CD14-positive monocyte (primary cell): Measurements from ENCODE around the gene CYSLTR2. TPM values are rescaled to one million over a fixed set of nuclear protein-coding genes. Genes with fewer than 3 reads are reported as not detected.

ENCODE experiments used
- DNase-seq, 3 donors: peaks; one replicate each; pipeline ENCODE4 v3.0.0-alpha.2; 2011 to 2022
- H2AFZ ChIP-seq: 2 replicates; pipeline ENCODE4 v1.6.0; 2012; ENCODE audit warnings: mild to moderate bottlenecking, low read depth, low read length, inconsistent platforms; ENCODE audit not compliant: insufficient read depth, poor library complexity, severe bottlenecking
- H3K27ac ChIP-seq, 2 donors: 1 replicate in 1 of 2; 2 replicates in 1 of 2; pipeline ENCODE4 v1.5.1; 2012 to 2013; ENCODE audit warnings: low read length in 2 of 2, control low read depth in 1 of 2, inconsistent platforms in 1 of 2, low read depth in 1 of 2, mild to moderate bottlenecking in 1 of 2
- H3K27me3 ChIP-seq, 2 donors: one replicate each; pipeline versions ENCODE4 v1.6.0 to v1.6.1; 2011 to 2013; ENCODE audit warnings: low read length in 2 of 2; ENCODE audit not compliant: control insufficient read depth in 2 of 2, insufficient read depth in 2 of 2
- H3K36me3 ChIP-seq, 2 donors: replicated peaks in 1 of 2; 1 replicate in 1 of 2; 2 replicates in 1 of 2; pipeline versions ENCODE4 v1.5.1 to v1.6.1; 2012 to 2013; ENCODE audit warnings: low read length in 2 of 2, control low read depth in 1 of 2, inconsistent platforms in 1 of 2, mild to moderate bottlenecking in 1 of 2; ENCODE audit not compliant: insufficient read depth in 2 of 2, control insufficient read depth in 1 of 2
- H3K4me1 ChIP-seq, 2 donors: 1 replicate in 1 of 2; 2 replicates in 1 of 2; pipeline versions ENCODE4 v1.5.1 to v1.6.1; 2012 to 2013; ENCODE audit warnings: low read length in 2 of 2, control low read depth in 1 of 2, inconsistent platforms in 1 of 2, mild to moderate bottlenecking in 1 of 2, moderate library complexity in 1 of 2; ENCODE audit not compliant: insufficient read depth in 2 of 2, control insufficient read depth in 1 of 2
- H3K4me2 ChIP-seq: replicated peaks from 2 replicates; pipeline ENCODE3; 2012; ENCODE audit warnings: low read length, moderate library complexity, mild to moderate bottlenecking; ENCODE audit not compliant: poor library complexity, severe bottlenecking; ENCODE audit errors: extremely low read depth
- H3K4me3 ChIP-seq, 3 experiments: fragments of 200-600 bp in 1 of 3; sonication (generic) in 1 of 3; replicated peaks in 1 of 3; 1 replicate in 2 of 3; 2 replicates in 1 of 3; pipeline ENCODE4 v1.5.1; 2011 to 2013; ENCODE audit warnings: low read length in 3 of 3, mild to moderate bottlenecking in 3 of 3, control low read depth in 2 of 3, low read depth in 2 of 3, inconsistent platforms in 1 of 3, moderate library complexity in 1 of 3
- H3K79me2 ChIP-seq: 2 replicates; pipeline ENCODE4 v1.6.0; 2012; ENCODE audit warnings: mild to moderate bottlenecking, control low read depth, inconsistent platforms, low read length, moderate library complexity; ENCODE audit not compliant: insufficient read depth
- H3K9ac ChIP-seq: 2 replicates; pipeline ENCODE4 v1.6.0; 2017; ENCODE audit warnings: low read length, mild to moderate bottlenecking; ENCODE audit not compliant: insufficient read depth, poor library complexity, severe bottlenecking
- H3K9me3 ChIP-seq, 2 donors: replicated peaks in 1 of 2; 1 replicate in 1 of 2; 2 replicates in 1 of 2; pipeline versions ENCODE4 v1.5.1 to v1.6.1; 2012 to 2013; ENCODE audit warnings: low read length in 2 of 2, control low read depth in 1 of 2; ENCODE audit not compliant: control insufficient read depth in 1 of 2, insufficient read depth in 1 of 2
- H4K20me1 ChIP-seq: 2 replicates; pipeline ENCODE4 v1.6.0; 2012; ENCODE audit warnings: mild to moderate bottlenecking, low read length, control low read depth, moderate library complexity; ENCODE audit not compliant: insufficient read depth
- H3K27ac Mint-ChIP-seq, 7 donors: one replicate each; pipeline ENCODE4 v1.8.0; 2020; ENCODE audit warnings: mild to moderate bottlenecking in 7 of 7, mixed read lengths in 7 of 7, moderate library complexity in 6 of 7, inconsistent platforms in 2 of 7
- H3K27me3 Mint-ChIP-seq, 3 donors: one replicate each; pipeline ENCODE4 v1.8.0; 2021 to 2022; ENCODE audit warnings: low read depth in 3 of 3, mild to moderate bottlenecking in 3 of 3, mixed read lengths in 3 of 3, moderate library complexity in 3 of 3, inconsistent platforms in 1 of 3
- H3K36me3 Mint-ChIP-seq, 2 donors: one replicate each; pipeline ENCODE4 v1.8.0; 2020; ENCODE audit warnings: mixed read lengths in 2 of 2, inconsistent platforms in 1 of 2, mild to moderate bottlenecking in 1 of 2
- H3K4me1 Mint-ChIP-seq: one replicate; pipeline ENCODE4 v1.8.0; 2020; ENCODE audit warnings: mild to moderate bottlenecking, mixed read lengths
- H3K4me3 Mint-ChIP-seq, 2 donors: one replicate each; pipeline ENCODE4 v1.8.0; 2020; ENCODE audit warnings: mild to moderate bottlenecking in 2 of 2, mixed read lengths in 2 of 2, moderate library complexity in 1 of 2
- H3K9me3 Mint-ChIP-seq, 7 donors: one replicate each; pipeline ENCODE4 v1.8.0; 2020 to 2022; ENCODE audit warnings: mixed read lengths in 7 of 7, mild to moderate bottlenecking in 6 of 7, moderate library complexity in 6 of 7, inconsistent platforms in 2 of 7
- WGBS: methylation state at CpG from one replicate; pipeline ENCODE4 v1.1.5; 2013; ENCODE audit warnings: missing lambda C conversion rate; ENCODE audit not compliant: insufficient coverage; 5-methylcytosine and 5-hydroxymethylcytosine counted together
- intact Hi-C, 2 donors: fragments of 100-400 bp; cut with micrococcal nuclease; formaldehyde crosslinking; loops; one replicate each; pipeline versions ENCODE4 v1.15.0 to v1.15.1; 2023
- polyA plus RNA-seq, 3 donors: library from polyadenylated mRNA; depleted of rRNA in 1 of 3; unstranded in 2 of 3; stranded (reverse) in 1 of 3; fragments of 300-500 nt in 2 of 3; fragments of >200 nt in 1 of 3; fragmentation: Illumina TruSeq in 2 of 3; gene quantifications; 1 replicate in 2 of 3; 2 replicates in 1 of 3; pipeline ENCODE4 v1.2.3, GENCODE V29; 2012 to 2021
- TF ChIP-seq, protein P1 (sequence below): fragments of 200-600 bp; IDR thresholded peaks from one replicate; pipeline ENCODE4 v1.8.0; 2022; ENCODE audit warnings: antibody characterized with exemption, mild to moderate bottlenecking

The CYSLTR2 gene
- polyA plus RNA-seq, 3 donors, result 1.9 to 6.5 (median 4.1) TPM

DNA sequence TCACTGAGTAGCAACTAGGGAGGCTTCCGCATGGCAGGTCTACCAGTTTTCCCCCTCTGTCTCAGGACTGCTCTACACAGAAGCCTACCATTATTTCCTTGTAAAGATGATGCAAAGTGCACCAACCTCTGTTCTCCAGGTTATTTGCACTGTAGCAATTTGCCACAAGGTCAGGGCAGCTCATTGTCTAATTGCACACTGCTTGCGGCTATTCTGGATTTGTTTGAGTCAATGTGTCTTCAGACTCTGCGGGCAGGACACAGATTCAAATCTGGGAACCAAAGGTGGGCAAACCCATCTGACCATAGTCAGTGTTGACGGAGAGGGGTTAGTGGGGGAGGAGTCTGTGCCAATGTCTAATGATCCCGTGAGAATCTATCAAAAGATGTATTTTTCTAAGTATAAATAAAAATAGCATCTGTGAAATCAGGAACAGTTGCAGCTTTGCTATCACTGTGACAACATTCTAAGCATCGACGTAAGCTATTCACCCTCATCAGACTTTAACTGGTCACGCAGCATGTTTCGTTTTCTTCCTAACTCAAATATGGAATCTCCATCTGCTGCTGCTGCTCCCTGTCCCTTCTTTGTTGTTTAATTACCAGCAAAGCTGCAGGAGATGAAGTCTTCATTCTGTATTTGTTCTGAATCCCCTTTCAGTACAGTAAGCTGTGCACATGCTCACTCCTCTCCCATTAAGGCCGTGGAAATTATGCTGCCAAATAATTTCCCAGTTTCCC, 26.4 kb downstream of the CYSLTR2 start:
- no peaks in the 10 kb centered on the region for H3K27me3 Mint-ChIP-seq
- H3K4me2 ChIP-seq, result no peak overlapping the region
- DNase-seq, result no peak

DNA sequence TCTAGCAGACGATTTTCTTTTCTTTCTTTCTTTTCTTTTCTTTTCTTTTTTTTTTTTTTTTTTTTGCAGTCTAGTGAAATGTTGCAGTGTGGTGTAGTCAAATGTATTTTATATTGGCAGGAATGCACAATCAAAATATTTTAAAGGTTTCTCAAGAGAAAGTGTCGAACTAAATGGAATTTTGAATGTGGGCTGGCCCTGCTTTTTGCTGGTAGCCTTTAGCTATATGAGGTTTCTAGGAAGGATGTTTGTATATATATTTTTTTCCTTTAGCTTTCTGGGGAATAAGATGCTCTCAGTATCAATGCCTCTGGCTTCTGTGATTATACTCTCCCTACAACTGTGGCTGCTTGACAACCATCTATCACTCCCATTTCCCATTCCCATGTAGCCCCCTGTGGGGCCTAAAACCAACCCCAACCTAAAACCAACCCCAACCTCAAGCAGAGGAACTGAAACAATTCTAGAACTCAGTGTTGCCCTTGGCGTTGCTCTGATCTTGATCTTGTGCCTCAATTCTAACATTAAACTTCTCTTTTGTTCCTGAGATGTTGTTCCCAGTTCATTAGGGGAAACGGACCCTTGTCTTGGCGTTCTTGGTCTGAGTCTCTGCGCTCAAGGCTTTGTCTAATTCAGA, 27.1 kb downstream of the CYSLTR2 start:
- H3K27ac Mint-ChIP-seq, result peak overlapping the region; percentile 30 to 89 (median 84)
- intact Hi-C loops, result no loop called here
- TF ChIP-seq, protein P1, sequence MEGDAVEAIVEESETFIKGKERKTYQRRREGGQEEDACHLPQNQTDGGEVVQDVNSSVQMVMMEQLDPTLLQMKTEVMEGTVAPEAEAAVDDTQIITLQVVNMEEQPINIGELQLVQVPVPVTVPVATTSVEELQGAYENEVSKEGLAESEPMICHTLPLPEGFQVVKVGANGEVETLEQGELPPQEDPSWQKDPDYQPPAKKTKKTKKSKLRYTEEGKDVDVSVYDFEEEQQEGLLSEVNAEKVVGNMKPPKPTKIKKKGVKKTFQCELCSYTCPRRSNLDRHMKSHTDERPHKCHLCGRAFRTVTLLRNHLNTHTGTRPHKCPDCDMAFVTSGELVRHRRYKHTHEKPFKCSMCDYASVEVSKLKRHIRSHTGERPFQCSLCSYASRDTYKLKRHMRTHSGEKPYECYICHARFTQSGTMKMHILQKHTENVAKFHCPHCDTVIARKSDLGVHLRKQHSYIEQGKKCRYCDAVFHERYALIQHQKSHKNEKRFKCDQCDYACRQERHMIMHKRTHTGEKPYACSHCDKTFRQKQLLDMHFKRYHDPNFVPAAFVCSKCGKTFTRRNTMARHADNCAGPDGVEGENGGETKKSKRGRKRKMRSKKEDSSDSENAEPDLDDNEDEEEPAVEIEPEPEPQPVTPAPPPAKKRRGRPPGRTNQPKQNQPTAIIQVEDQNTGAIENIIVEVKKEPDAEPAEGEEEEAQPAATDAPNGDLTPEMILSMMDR, result no peak
- Histone ChIP-seq H3K27ac (peak overlapping the region; percentile 27 to 72), H4K20me1 (peaks cover 3% of the 10 kb centered on the region), H3K4me3 (no peak overlapping the region), H3K4me2 (no peak overlapping the region), H2AFZ (no peak overlapping the region), H3K9me3 (no peaks in the 10 kb centered on the region), H3K27me3 (no peaks in the 10 kb centered on the region), H3K4me1 (peaks cover 50 to 52% of the 10 kb centered on the region in 2 donors), H3K36me3 (no peaks in the 10 kb centered on the region), H3K79me2 (no peaks in the 10 kb centered on the region), H3K9ac (no peak overlapping the region)
- peaks cover 0 to 2% (median 0%) of the 10 kb centered on the region in 7 donors for H3K9me3 Mint-ChIP-seq
- peaks cover 58% of the 10 kb centered on the region for H3K4me1 Mint-ChIP-seq
- H3K27me3 Mint-ChIP-seq, result no peaks in the 10 kb centered on the region
- DNase-seq, result no peak
- no peak overlapping the region for H3K4me3 Mint-ChIP-seq
- H3K36me3 Mint-ChIP-seq, result peaks cover 0 to 2% of the 10 kb centered on the region in 2 donors
- WGBS, result 31% methylated on average over 4 of the region's 6 CpGs

More for the DNA sequence above, 26.4 kb downstream of the CYSLTR2 start:
- peaks cover 0 to 2% of the 10 kb centered on the region in 2 donors for H3K36me3 Mint-ChIP-seq
- Histone ChIP-seq H3K36me3 (no peaks in the 10 kb centered on the region), H3K9ac (no peak overlapping the region), H2AFZ (no peak overlapping the region), H4K20me1 (peaks cover 3% of the 10 kb centered on the region), H3K9me3 (peaks cover 0 to 5% of the 10 kb centered on the region in 2 donors), H3K79me2 (no peaks in the 10 kb centered on the region), H3K4me3 (no peak overlapping the region), H3K4me1 (peaks cover 50 to 52% of the 10 kb centered on the region in 2 donors), H3K27ac (no peak overlapping the region), H3K27me3 (no peaks in the 10 kb centered on the region)
- no peak overlapping the region for H3K4me3 Mint-ChIP-seq
- H3K9me3 Mint-ChIP-seq, result peaks cover 0 to 2% (median under 1%) of the 10 kb centered on the region in 7 donors
- intact Hi-C loops, result no loop called here
- H3K27ac Mint-ChIP-seq, result peak overlapping the region in 1 of 7 donors; percentile 21
- TF ChIP-seq, protein P1, result no peak
- H3K4me1 Mint-ChIP-seq, result peaks cover 58% of the 10 kb centered on the region
- WGBS, result 97% methylated on average over 5 of the region's 10 CpGs
